ENCODE measurements around the gene LCN15.

Gene LCN15

DNA sequence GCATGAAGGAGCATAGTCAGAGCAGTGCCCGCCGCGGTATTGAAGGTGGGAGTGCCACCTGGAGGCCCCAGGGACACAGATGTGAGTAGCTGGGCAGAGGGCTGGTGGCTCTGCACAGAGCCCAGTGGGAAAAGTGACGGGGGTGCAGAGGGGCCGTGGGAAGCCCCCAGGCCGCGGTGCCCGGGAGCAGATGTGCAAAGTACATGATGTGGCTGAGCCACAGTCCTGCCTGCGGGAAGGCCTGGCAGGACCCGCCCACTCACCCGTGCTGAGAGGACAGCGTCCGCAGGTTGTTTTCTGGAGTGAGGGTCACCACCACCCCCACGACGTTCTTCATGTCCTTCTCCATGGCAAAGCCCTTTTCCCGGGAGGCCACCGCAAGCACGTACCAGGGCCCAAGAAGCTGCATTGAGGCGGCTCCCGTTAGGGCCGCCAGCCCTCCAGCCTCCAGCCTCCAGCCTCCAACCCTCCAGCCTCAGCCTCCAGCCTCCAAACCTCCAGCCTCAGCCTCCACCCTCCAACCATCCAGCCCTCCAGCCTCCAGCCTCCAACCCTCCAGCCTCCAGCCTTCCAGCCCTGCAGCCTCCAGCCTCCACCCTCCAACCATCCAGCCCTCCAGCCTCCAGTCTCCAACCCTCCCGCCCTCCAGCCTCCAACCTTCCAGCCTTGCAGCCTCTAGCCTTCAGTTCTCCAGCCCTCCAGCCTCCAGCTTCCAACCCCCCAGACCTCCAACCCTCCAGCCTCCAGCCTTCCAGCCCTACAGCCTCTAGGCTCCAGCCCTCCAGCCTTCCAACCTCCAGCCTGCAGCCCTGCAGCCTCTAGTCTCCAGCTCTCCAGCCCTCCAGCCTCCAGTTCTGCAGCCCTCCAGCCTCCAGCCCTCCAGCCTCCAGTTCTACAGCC lies 16.9 kb downstream of the LCN15 start:
- H3K4me3 ChIP-seq (IDR thresholded peaks at IDR 0.05; ENCODE audit: insufficient read depth, low read depth, low read length): no peak overlapping the region
- H3K79me2 ChIP-seq (ENCODE audit: insufficient read depth, low read depth): no peaks in the 10 kb centered on the region
- no peaks in the 10 kb centered on the region for H3K4me1 ChIP-seq (ENCODE audit: low read depth, poor library complexity, severe bottlenecking)
- H4K20me1 ChIP-seq (ENCODE audit: insufficient read depth): no peaks in the 10 kb centered on the region
- no peak overlapping the region for H2AFZ ChIP-seq (ENCODE audit: low read depth)
- no peak overlapping the region for H3K9ac ChIP-seq
- H3K36me3 ChIP-seq (ENCODE audit: insufficient read depth): no peaks in the 10 kb centered on the region
- peaks cover 94% of the 10 kb centered on the region for H3K27me3 ChIP-seq (ENCODE audit: insufficient read depth, low read depth)
- TF ChIP-seq, protein P1, sequence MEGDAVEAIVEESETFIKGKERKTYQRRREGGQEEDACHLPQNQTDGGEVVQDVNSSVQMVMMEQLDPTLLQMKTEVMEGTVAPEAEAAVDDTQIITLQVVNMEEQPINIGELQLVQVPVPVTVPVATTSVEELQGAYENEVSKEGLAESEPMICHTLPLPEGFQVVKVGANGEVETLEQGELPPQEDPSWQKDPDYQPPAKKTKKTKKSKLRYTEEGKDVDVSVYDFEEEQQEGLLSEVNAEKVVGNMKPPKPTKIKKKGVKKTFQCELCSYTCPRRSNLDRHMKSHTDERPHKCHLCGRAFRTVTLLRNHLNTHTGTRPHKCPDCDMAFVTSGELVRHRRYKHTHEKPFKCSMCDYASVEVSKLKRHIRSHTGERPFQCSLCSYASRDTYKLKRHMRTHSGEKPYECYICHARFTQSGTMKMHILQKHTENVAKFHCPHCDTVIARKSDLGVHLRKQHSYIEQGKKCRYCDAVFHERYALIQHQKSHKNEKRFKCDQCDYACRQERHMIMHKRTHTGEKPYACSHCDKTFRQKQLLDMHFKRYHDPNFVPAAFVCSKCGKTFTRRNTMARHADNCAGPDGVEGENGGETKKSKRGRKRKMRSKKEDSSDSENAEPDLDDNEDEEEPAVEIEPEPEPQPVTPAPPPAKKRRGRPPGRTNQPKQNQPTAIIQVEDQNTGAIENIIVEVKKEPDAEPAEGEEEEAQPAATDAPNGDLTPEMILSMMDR (conservative IDR thresholded peaks at IDR 0.05; ENCODE audit: low read depth, low read length): no peak
- no peak overlapping the region for H3K27ac ChIP-seq
- no peak overlapping the region for H3K4me2 ChIP-seq

DNA sequence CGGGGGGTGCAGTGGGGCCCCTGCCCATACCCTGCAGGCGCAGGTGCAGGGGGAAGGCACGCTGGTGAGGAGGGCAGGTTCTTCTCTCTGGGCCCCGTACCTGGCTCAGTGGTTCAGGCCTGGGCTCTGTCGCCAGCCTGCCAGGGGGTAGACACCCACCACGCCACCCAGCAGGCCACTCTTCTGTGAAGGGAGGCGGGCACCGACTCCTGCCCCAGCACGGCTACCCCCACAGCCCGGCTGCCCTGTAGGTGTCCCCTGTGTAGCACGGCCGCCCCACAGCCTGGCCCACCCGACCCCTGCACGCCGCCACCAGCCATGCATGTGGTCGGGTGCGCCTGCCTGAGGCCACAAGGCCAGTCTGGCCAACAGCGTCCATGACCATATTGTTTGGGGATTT lies 17.7 kb downstream of the LCN15 start:
- Histone ChIP-seq H3K27me3 (ENCODE audit: insufficient read depth, low read depth) (peaks cover 96% of the 10 kb centered on the region), H3K4me2 (no peak overlapping the region), H3K79me2 (ENCODE audit: insufficient read depth, low read depth) (no peaks in the 10 kb centered on the region), H3K4me3 (IDR thresholded peaks at IDR 0.05; ENCODE audit: insufficient read depth, low read depth, low read length) (no peak overlapping the region), H3K4me1 (ENCODE audit: low read depth, poor library complexity, severe bottlenecking) (peaks cover 4% of the 10 kb centered on the region), H3K36me3 (ENCODE audit: insufficient read depth) (no peaks in the 10 kb centered on the region), H4K20me1 (ENCODE audit: insufficient read depth) (no peaks in the 10 kb centered on the region), H3K27ac (no peak overlapping the region), H2AFZ (ENCODE audit: low read depth) (no peak overlapping the region), H3K9ac (no peak overlapping the region)
- TF ChIP-seq, protein P1 (conservative IDR thresholded peaks at IDR 0.05; ENCODE audit: low read depth, low read length): no peak

DNA sequence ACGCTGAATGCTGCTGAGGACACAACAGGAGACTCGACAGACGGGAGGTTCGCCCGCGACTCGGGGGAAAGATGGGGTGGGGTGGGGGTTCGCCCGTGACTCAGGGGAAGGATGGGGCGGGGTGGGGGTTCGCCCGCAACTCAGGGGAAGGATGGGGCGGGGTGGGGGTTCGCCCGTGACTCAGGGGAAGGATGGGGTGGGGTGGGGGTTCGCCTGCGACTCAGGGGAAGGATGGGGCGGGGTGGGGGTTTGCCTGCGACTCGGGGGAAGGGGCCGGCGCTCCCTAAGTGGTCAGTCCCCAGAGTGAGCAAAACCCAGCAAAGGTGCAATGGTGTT lies 18.2 kb downstream of the LCN15 start:
- peaks cover 9% of the 10 kb centered on the region for H3K4me1 ChIP-seq (ENCODE audit: low read depth, poor library complexity, severe bottlenecking)
- H3K9ac ChIP-seq: no peak overlapping the region
- peaks cover 96% of the 10 kb centered on the region for H3K27me3 ChIP-seq (ENCODE audit: insufficient read depth, low read depth)
- H3K4me2 ChIP-seq: no peak overlapping the region
- no peaks in the 10 kb centered on the region for H4K20me1 ChIP-seq (ENCODE audit: insufficient read depth)
- no peak overlapping the region for H3K4me3 ChIP-seq (IDR thresholded peaks at IDR 0.05; ENCODE audit: insufficient read depth, low read depth, low read length)
- H3K27ac ChIP-seq: no peak overlapping the region
- H3K79me2 ChIP-seq (ENCODE audit: insufficient read depth, low read depth): no peaks in the 10 kb centered on the region
- H3K36me3 ChIP-seq (ENCODE audit: insufficient read depth): no peaks in the 10 kb centered on the region
- no peak overlapping the region for H2AFZ ChIP-seq (ENCODE audit: low read depth)
- TF ChIP-seq, protein P1 (conservative IDR thresholded peaks at IDR 0.05; ENCODE audit: low read depth, low read length): no peak

DNA sequence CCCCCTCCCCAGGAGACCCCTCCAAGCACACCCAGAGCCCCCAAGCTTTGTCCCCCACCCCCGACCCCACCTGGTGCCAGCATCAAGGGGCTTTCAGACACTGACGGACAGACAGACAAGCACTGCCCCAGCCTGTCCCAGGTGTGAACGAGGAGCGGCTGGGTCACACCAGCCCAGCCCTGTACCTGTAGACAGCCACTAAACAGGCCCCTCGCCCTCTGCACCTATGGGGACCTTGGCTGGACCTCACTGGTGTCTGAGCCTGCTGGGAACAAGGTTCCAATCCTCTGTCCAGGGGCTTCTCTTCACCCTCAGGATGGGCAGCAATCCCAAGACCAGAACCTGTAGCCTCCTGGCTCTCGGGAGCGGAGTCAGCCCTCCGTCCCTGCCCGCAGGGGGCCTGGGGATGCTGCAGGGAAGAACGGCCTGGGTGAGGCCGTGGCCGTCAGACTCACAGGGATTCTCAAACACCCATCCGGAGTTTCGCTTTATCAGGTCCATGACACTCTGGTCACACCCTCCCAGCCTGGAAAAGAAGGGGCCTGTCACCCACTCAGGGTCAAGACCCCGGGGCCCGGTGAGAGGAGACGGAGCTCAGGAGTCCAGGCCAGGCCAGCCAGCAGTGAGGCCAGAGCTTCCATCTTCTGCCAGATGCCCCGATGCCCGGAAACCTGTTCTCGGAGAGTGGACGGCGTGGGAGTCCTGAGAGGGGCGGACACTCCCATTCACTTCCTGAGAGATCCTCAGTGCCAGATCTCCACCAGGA lies 18.7 kb downstream of the LCN15 start:
- Histone ChIP-seq H3K4me1 (ENCODE audit: low read depth, poor library complexity, severe bottlenecking) (peaks cover 11% of the 10 kb centered on the region), H3K27me3 (ENCODE audit: insufficient read depth, low read depth) (peaks cover 96% of the 10 kb centered on the region), H3K79me2 (ENCODE audit: insufficient read depth, low read depth) (no peaks in the 10 kb centered on the region), H3K27ac (no peak overlapping the region), H3K36me3 (ENCODE audit: insufficient read depth) (no peaks in the 10 kb centered on the region), H4K20me1 (ENCODE audit: insufficient read depth) (no peaks in the 10 kb centered on the region), H2AFZ (ENCODE audit: low read depth) (no peak overlapping the region), H3K4me2 (no peak overlapping the region), H3K4me3 (IDR thresholded peaks at IDR 0.05; ENCODE audit: insufficient read depth, low read depth, low read length) (no peak overlapping the region), H3K9ac (no peak overlapping the region)
- TF ChIP-seq, protein P1 (conservative IDR thresholded peaks at IDR 0.05; ENCODE audit: low read depth, low read length): no peak

Measured in KMS-11 (cell line).